ENCODE measurements around the gene TOM1L2.

DNA sequence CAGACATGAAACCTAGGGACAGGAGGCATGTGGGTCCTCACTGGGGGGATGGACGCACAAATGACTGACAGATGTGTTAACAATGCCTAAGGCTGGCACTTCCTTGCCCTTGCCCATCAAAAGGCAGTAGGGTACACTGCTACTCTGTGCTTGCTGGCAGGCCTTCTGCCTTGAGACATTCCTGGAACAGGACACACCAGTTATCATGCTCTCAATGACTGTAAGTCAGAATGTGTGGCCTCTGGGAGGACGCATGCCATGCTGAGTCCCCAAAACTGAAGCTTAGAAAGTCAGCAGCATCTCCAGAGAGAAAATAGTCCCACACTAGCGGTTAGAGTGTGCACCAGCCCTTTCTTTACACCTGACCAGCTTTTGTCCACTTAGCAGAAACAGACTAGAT is 119.3 kb downstream of the TOM1L2 start:
- TF ChIP-seq, protein P1, sequence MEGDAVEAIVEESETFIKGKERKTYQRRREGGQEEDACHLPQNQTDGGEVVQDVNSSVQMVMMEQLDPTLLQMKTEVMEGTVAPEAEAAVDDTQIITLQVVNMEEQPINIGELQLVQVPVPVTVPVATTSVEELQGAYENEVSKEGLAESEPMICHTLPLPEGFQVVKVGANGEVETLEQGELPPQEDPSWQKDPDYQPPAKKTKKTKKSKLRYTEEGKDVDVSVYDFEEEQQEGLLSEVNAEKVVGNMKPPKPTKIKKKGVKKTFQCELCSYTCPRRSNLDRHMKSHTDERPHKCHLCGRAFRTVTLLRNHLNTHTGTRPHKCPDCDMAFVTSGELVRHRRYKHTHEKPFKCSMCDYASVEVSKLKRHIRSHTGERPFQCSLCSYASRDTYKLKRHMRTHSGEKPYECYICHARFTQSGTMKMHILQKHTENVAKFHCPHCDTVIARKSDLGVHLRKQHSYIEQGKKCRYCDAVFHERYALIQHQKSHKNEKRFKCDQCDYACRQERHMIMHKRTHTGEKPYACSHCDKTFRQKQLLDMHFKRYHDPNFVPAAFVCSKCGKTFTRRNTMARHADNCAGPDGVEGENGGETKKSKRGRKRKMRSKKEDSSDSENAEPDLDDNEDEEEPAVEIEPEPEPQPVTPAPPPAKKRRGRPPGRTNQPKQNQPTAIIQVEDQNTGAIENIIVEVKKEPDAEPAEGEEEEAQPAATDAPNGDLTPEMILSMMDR (IDR thresholded peaks at IDR 0.05), result no peak
- no peak for TF ChIP-seq EZH2 (IDR thresholded peaks at IDR 0.05)
